NCI-H1417 treated with DMSO at 0.1 percent for 48 hours (cell line): ENCODE measurements around the gene ANKAR.
"Not testable (repeated sequence)": the region's sequence is repeated elsewhere in the genome, so short reads cannot be mapped to it uniquely, and the experiment has no call there.

ENCODE experiments used
- DNase-seq: peaks from one replicate; lab custom pipeline; 2025; lab: John Stamatoyannopoulos, UW

Gene ANKAR

DNA sequence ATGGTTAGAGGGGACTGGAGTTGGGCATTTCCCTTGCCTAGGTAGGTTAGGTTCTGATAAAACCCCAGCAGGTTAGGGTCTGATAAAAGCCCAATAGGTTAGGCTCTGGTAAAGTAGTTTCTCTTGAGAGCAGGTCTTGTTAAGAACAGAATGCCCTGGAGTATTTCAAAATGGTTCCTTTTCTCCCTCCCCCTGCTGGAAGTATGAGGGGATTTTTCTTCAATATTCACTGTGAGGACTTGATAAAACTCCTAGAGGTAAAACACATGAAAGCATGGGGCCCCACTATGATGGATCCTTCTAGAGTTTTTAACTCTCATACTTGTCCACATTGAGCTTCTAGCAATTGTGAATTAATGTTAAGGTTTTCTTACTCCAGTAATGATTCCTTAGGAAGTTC, 27.6 kb downstream of the ANKAR start:
- DNase-seq = no peak

DNA sequence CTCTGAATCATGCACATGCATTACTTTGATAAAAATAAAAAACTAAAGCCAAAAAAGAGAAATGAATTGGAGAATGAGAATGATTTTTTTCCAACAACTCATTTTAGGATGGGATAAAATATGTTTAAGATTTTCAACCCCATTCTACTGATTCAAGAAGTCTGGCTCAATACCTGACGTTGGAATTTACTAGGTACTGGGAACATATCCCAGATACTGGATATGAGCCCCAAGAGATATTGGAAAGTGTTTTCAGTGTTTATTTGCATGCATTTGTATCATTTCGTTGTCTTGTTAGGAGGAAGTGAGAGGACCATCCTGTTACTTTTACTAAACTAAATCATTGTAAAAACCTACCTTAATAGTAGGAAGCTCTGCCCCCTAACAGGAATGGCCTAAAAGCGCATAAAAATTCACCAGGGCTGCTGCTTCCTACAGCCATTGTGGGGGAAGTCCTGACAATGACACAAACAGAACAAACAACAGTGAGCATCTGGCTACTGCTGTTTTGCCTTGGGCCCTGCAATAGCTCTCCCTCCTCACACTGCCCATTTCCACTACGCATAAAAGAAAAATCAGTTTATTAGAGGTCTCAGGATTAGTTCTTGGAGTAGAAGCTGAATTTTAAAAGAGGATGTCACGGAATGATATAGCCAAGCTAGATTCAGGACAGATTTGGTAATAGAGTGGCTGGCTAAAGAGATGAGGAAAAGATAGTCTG, 35.2 kb downstream of the ANKAR start:
- no peak for DNase-seq

DNA sequence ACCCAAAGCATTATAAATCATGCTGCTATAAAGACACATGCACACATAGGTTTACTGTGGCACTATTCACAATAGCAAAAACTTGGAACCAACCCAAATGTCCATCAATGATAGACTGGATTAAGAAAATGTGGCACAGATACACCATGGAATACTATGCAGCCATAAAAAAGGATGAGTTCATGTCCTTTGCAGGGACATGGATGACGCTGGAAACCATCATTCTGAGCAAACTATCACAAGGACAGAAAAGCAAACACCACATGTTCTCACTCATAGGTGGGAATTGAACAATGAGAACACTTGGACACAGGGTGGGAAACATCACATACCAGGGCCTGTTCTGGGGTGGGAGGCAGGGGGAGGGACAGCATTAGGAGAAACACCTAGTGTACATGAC, 43.1 kb downstream of the ANKAR start:
- DNase-seq = not testable (repeated sequence)

DNA sequence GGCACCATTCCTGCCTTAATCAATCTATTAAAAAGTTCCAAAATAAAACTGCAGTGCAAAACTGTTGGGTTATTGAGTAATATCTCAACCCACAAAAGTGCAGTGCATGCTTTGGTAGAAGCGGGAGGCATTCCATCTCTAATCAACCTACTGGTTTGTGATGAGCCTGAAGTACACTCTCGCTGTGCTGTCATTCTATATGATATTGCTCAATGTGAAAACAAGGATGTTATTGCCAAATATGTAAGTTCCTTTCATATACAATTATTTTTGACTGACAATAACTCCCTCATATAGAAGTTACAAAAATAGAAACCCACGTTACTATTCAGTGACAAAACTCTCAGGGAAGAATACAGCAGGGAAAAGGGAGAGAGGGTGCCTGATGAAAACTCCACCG, 45.1 kb downstream of the ANKAR start:
- no peak for DNase-seq

GRCh38 chr2:189723192-189723591, 48.7 kb downstream of the ANKAR start:
- no peak for DNase-seq
